GM19043 (cell line): Measurements from ENCODE around the gene GPR139.

Experiments
- ATAC-seq: cut with Tn5 transposase; IDR thresholded peaks from one replicate; pipeline ENCODE4 v1.9.1; 2021; ENCODE audit warnings: low read depth; ENCODE audit not compliant: unreplicated experiment

GPR139 gene

GRCh38 chr16:19991614-19992013, 82.1 kb downstream of the GPR139 start:
- no peak for ATAC-seq

GRCh38 chr16:19984135-19984534, 89.6 kb downstream of the GPR139 start:
- ATAC-seq, result no peak
